ENCODE data around the gene ADCY2. TPM values are rescaled to one million over a fixed set of nuclear protein-coding genes. Genes with fewer than 3 reads are reported as not detected.

Gene ADCY2
- polyA plus RNA-seq, 1 of the 3 experiments (the other 2 are of a cell fraction) = not detected

GRCh38 chr5:7516253-7516652 lies 120.3 kb downstream of the ADCY2 start:
- no peak overlapping the region for H3K27ac ChIP-seq (ENCODE audit: low read depth in 2 of 2, low read length in 1 of 2)
- no peaks in the 10 kb centered on the region for H3K9me3 ChIP-seq
- no peaks in the 10 kb centered on the region for H3K27me3 ChIP-seq (ENCODE audit: insufficient read depth)
- H3K4me1 ChIP-seq (ENCODE audit: control insufficient read depth in 1 of 2, insufficient read depth in 2 of 2, low read depth in 1 of 2, low read length in 1 of 2) = no peaks in the 10 kb centered on the region
- no peak for DNase-seq
- POLR2A ChIA-PET = no interaction called here
- no peaks in the 10 kb centered on the region for H4K20me1 ChIP-seq (ENCODE audit: insufficient read depth)
- 4% methylated on average over 2 of the region's 2 CpGs for WGBS (ENCODE audit: low lambda C conversion rate)
- H3K36me3 ChIP-seq (replicated peaks in 1 of 2; ENCODE audit: control insufficient read depth in 1 of 2, insufficient read depth in 2 of 2, low read length in 1 of 2) = no peaks in the 10 kb centered on the region
- no peak for TF ChIP-seq NRF1 (IDR thresholded peaks at IDR 0.05; ENCODE audit: low read depth, low read length)
- TF ChIP-seq RXRA (IDR thresholded peaks at IDR 0.05; ENCODE audit: borderline replicate concordance, low read depth) = no peak
- no peak for TF ChIP-seq NFIC (IDR thresholded peaks at IDR 0.05; ENCODE audit: borderline replicate concordance)
- TF ChIP-seq TEAD4 (IDR thresholded peaks at IDR 0.05; ENCODE audit: borderline replicate concordance, insufficient read depth) = no peak
- no peak for TF ChIP-seq YY1 (IDR thresholded peaks at IDR 0.05; ENCODE audit: low read depth)
- no peak for TF ChIP-seq POLR2AphosphoS5 (IDR thresholded peaks at IDR 0.05; ENCODE audit: low read depth, low read length)
- no peak for TF ChIP-seq RFX5 (IDR thresholded peaks at IDR 0.05; ENCODE audit: low read length)
- TF ChIP-seq TAF1 (IDR thresholded peaks at IDR 0.05; ENCODE audit: borderline replicate concordance, low read depth, low read length) = no peak
- no peak overlapping the region for H2AFZ ChIP-seq (ENCODE audit: low read depth)
- no peak overlapping the region for H3K4me3 ChIP-seq (ENCODE audit: low read depth in 2 of 2, low read length in 1 of 2)
- no peaks in the 10 kb centered on the region for H3F3A ChIP-seq (replicated peaks; ENCODE audit: insufficient read depth)
- H3K4me2 ChIP-seq = no peak overlapping the region
- no peaks in the 10 kb centered on the region for H3K79me2 ChIP-seq (ENCODE audit: insufficient read depth)
- H3K9ac ChIP-seq = no peak overlapping the region
- H3K9me2 ChIP-seq = no peaks in the 10 kb centered on the region
- CTCF ChIA-PET = no interaction called here

GRCh38 chr5:7517006-7517405 lies 121.1 kb downstream of the ADCY2 start:
- Histone ChIP-seq H2AFZ (ENCODE audit: low read depth) (no peak overlapping the region), H3K36me3 (replicated peaks in 1 of 2; ENCODE audit: control insufficient read depth in 1 of 2, insufficient read depth in 2 of 2, low read length in 1 of 2) (no peaks in the 10 kb centered on the region), H3K4me1 (ENCODE audit: control insufficient read depth in 1 of 2, insufficient read depth in 2 of 2, low read depth in 1 of 2, low read length in 1 of 2) (no peaks in the 10 kb centered on the region), H3K9me3 (no peaks in the 10 kb centered on the region), H3K79me2 (ENCODE audit: insufficient read depth) (no peaks in the 10 kb centered on the region), H3K4me3 (ENCODE audit: low read depth in 2 of 2, low read length in 1 of 2) (no peak overlapping the region), H3K27ac (ENCODE audit: low read depth in 2 of 2, low read length in 1 of 2) (no peak overlapping the region), H3F3A (replicated peaks; ENCODE audit: insufficient read depth) (no peaks in the 10 kb centered on the region), H4K20me1 (ENCODE audit: insufficient read depth) (no peaks in the 10 kb centered on the region), H3K9me2 (no peaks in the 10 kb centered on the region), H3K4me2 (no peak overlapping the region), H3K9ac (no peak overlapping the region), H3K27me3 (ENCODE audit: insufficient read depth) (no peaks in the 10 kb centered on the region)
- TF ChIP-seq TCF12 (IDR thresholded peaks at IDR 0.05) = no peak
- no peak for TF ChIP-seq POLR2AphosphoS5 (IDR thresholded peaks at IDR 0.05; ENCODE audit: low read depth, low read length)
- no peak for TF ChIP-seq RXRA (IDR thresholded peaks at IDR 0.05; ENCODE audit: borderline replicate concordance, low read depth)
- no peak for TF ChIP-seq NRF1 (IDR thresholded peaks at IDR 0.05; ENCODE audit: low read depth, low read length)
- TF ChIP-seq EZH2phosphoT487 (IDR thresholded peaks at IDR 0.05; ENCODE audit: borderline replicate concordance, low read depth) = no peak
- TF ChIP-seq FOXM1 (IDR thresholded peaks at IDR 0.05; ENCODE audit: low read depth) = no peak
- TF ChIP-seq IRF3 (IDR thresholded peaks at IDR 0.05; ENCODE audit: low read depth, low read length) = no peak
- TF ChIP-seq RAD21 (IDR thresholded peaks at IDR 0.05; ENCODE audit: low read length) = no peak
- no peak for TF ChIP-seq RFX5 (IDR thresholded peaks at IDR 0.05; ENCODE audit: low read length)
- no peak for TF ChIP-seq MAX (IDR thresholded peaks at IDR 0.05; ENCODE audit: low read depth)
- no peak for TF ChIP-seq FOXJ3 (CRISPR knock-in tag; IDR thresholded peaks at IDR 0.05)
- TF ChIP-seq GABPA (IDR thresholded peaks at IDR 0.05; ENCODE audit: low read depth) = no peak
- TF ChIP-seq PBX3 (IDR thresholded peaks at IDR 0.05) = no peak
- POLR2A ChIA-PET = no interaction called here
- CTCF ChIA-PET = no interaction called here
- WGBS (ENCODE audit: low lambda C conversion rate) = 6% methylated on average over 3 of the region's 3 CpGs
- DNase-seq = no peak

Data from SK-N-SH (cell line).